HepG2 (cell line): ENCODE results near the gene ZMAT2. TPM values are rescaled to one million over a fixed set of nuclear protein-coding genes. Genes with fewer than 3 reads are reported as not detected.

ENCODE experiments used
- MATR3 ChIP-seq: sonication (generic); formaldehyde crosslinking; IDR thresholded peaks from 2 replicates; pipeline ENCODE4 v1.4.0; 2020; ENCODE audit warnings: missing genetic modification reagents
- SCMH1 ChIP-seq: sonication (generic); formaldehyde crosslinking; IDR thresholded peaks from 2 replicates; pipeline ENCODE4 v1.9.0; 2021; ENCODE audit warnings: missing genetic modification reagents, mild to moderate bottlenecking, borderline replicate concordance
- SNAPC5 ChIP-seq: sonication (generic); formaldehyde crosslinking; IDR thresholded peaks from 2 replicates; pipeline ENCODE4 v1.8.1; 2023; ENCODE audit warnings: mild to moderate bottlenecking, missing genetic modification reagents, borderline replicate concordance
- TMF1 ChIP-seq: sonication (generic); formaldehyde crosslinking; IDR thresholded peaks from 2 replicates; pipeline ENCODE4 v1.8.1; 2022; ENCODE audit warnings: low read depth, missing genetic modification reagents
- ZBTB43 ChIP-seq: sonication (generic); formaldehyde crosslinking; conservative IDR thresholded peaks from 2 replicates; pipeline ENCODE4 v1.4.0; 2020; ENCODE audit warnings: missing genetic modification reagents
- ZNF354B ChIP-seq: sonication (generic); formaldehyde crosslinking; IDR thresholded peaks from 2 replicates; pipeline ENCODE4 v1.8.0; 2022; ENCODE audit warnings: mild to moderate bottlenecking, missing genetic modification reagents
- ZNF709 ChIP-seq: sonication (generic); formaldehyde crosslinking; IDR thresholded peaks from 2 replicates; pipeline ENCODE4 v1.5.0; 2020; ENCODE audit warnings: mild to moderate bottlenecking, missing genetic modification reagents
- ZNF770 ChIP-seq: sonication (generic); formaldehyde crosslinking; IDR thresholded peaks from 2 replicates; pipeline ENCODE4 v1.5.0; 2020; ENCODE audit warnings: mild to moderate bottlenecking, missing genetic modification reagents
- polyA plus RNA-seq, 8 experiments: library from polyadenylated mRNA; depleted of rRNA in 3 of 8; stranded (reverse) in 7 of 8; unstranded in 1 of 8; fragments of >200 nt; fragmentation: Illumina TruSeq in 4 of 8; extraction: Trizol in 4 of 8; gene quantifications; 2 replicates each; pipeline versions ENCODE4 v1.2.1 to v1.2.3, GENCODE V29; 2011 to 2016; ENCODE audit warnings: low read depth in 4 of 8, missing spikeins in 1 of 8, mixed read lengths in 1 of 8; ENCODE audit not compliant: insufficient read depth in 1 of 8
- total RNA-seq, 5 experiments: library from RNA; depleted of rRNA; stranded (reverse); fragments of >200 nt; fragmentation: Illumina TruSeq; extraction: Trizol; gene quantifications; 2 replicates each; pipeline ENCODE4 v1.2.3, GENCODE V29; 2016; ENCODE audit warnings: low read depth in 1 of 5
- TF ChIP-seq, protein P1 (sequence below), 2 experiments: fragments of 450-650 bp in 1 of 2; sonication (generic) in 1 of 2; formaldehyde crosslinking in 1 of 2; IDR thresholded peaks; 2 replicates each; pipeline versions ENCODE4 v1.6.1 to v1.8.0; 2016 to 2022; ENCODE audit warnings: antibody characterized with exemption in 1 of 2, mild to moderate bottlenecking in 1 of 2, missing genetic modification reagents in 1 of 2
- TF ChIP-seq, protein P2 (sequence below): sonication (generic); formaldehyde crosslinking; IDR thresholded peaks from 2 replicates; pipeline ENCODE4 v1.5.0; 2020; ENCODE audit warnings: missing genetic modification reagents
- TF ChIP-seq, protein P3 (sequence below): sonication (generic); formaldehyde crosslinking; conservative IDR thresholded peaks from 2 replicates; pipeline ENCODE4 v1.5.0; 2020; ENCODE audit warnings: missing genetic modification reagents

ZMAT2 gene
- total and polyA plus RNA-seq, 2 of the 13 experiments (the other 11 are each of a cell fraction or from before 2014, with no cell fraction given): 35.4 to 92.8 TPM

DNA sequence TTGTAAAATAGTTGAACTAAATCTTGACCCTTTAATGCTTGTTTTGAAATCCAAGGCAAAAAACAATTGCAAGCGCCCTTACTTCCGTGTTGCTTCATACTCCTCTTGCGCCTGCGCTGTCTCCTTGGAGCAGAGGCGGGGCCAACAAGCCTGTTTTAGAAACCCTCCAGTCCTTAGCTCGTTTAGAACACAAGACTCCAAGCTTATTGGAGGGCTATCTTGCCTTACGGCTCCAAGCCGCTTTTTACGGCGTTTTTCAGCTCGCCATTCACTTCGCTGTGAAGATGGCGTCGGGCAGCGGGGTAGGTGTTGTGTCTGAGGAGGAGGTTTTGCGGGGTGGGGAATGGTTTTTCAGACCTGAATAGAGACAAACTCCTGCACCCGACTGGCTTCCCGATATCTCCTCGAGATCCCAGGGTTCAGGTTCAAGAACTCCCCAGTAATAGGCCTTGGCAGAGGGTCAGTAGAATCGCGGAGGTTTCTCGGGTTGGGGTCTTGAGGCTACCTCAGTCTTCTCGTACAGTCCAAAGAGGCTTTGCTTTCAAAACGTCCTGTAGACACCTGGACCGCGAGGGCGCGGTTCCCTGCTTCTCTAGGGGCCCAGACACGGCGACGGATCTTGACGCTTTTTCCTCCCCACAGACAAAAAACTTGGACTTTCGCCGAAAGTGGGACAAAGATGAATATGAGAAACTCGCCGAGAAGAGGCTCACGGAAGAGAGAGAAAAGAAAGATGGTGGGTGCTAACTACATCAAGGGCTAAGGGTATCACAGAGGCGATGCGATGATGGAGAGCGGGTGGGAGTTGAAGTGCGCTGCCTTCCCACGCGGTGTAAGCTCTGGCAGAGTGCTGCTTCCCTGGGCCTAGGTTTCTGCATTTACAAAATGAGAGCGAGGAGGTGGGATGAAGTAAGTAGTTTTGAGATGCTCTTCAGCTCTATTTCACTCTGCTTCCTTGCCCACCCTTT lies at the start of gene ZMAT2 (continued):
- TF ChIP-seq, protein P1, sequence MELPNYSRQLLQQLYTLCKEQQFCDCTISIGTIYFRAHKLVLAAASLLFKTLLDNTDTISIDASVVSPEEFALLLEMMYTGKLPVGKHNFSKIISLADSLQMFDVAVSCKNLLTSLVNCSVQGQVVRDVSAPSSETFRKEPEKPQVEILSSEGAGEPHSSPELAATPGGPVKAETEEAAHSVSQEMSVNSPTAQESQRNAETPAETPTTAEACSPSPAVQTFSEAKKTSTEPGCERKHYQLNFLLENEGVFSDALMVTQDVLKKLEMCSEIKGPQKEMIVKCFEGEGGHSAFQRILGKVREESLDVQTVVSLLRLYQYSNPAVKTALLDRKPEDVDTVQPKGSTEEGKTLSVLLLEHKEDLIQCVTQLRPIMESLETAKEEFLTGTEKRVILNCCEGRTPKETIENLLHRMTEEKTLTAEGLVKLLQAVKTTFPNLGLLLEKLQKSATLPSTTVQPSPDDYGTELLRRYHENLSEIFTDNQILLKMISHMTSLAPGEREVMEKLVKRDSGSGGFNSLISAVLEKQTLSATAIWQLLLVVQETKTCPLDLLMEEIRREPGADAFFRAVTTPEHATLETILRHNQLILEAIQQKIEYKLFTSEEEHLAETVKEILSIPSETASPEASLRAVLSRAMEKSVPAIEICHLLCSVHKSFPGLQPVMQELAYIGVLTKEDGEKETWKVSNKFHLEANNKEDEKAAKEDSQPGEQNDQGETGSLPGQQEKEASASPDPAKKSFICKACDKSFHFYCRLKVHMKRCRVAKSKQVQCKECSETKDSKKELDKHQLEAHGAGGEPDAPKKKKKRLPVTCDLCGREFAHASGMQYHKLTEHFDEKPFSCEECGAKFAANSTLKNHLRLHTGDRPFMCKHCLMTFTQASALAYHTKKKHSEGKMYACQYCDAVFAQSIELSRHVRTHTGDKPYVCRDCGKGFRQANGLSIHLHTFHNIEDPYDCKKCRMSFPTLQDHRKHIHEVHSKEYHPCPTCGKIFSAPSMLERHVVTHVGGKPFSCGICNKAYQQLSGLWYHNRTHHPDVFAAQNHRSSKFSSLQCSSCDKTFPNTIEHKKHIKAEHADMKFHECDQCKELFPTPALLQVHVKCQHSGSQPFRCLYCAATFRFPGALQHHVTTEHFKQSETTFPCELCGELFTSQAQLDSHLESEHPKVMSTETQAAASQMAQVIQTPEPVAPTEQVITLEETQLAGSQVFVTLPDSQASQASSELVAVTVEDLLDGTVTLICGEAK (IDR thresholded peaks at IDR 0.05): no peak
- TF ChIP-seq, protein P1 (CRISPR knock-in tag; IDR thresholded peaks at IDR 0.05): peak; percentile 45; the same call in 1 of the 2 replicates
- TF ChIP-seq TMF1 (CRISPR knock-in tag): 0 out of 2 replicates have a peak, but pooled peaks have one; percentile 32
- TF ChIP-seq, protein P2, sequence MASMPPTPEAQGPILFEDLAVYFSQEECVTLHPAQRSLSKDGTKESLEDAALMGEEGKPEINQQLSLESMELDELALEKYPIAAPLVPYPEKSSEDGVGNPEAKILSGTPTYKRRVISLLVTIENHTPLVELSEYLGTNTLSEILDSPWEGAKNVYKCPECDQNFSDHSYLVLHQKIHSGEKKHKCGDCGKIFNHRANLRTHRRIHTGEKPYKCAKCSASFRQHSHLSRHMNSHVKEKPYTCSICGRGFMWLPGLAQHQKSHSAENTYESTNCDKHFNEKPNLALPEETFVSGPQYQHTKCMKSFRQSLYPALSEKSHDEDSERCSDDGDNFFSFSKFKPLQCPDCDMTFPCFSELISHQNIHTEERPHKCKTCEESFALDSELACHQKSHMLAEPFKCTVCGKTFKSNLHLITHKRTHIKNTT: no peak
- no peak for TF ChIP-seq SCMH1
- TF ChIP-seq, protein P3, sequence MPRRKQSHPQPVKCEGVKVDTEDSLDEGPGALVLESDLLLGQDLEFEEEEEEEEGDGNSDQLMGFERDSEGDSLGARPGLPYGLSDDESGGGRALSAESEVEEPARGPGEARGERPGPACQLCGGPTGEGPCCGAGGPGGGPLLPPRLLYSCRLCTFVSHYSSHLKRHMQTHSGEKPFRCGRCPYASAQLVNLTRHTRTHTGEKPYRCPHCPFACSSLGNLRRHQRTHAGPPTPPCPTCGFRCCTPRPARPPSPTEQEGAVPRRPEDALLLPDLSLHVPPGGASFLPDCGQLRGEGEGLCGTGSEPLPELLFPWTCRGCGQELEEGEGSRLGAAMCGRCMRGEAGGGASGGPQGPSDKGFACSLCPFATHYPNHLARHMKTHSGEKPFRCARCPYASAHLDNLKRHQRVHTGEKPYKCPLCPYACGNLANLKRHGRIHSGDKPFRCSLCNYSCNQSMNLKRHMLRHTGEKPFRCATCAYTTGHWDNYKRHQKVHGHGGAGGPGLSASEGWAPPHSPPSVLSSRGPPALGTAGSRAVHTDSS (CRISPR knock-in tag): no peak
- no peak for TF ChIP-seq ZNF770
- TF ChIP-seq ZNF354B: no peak
- no peak for TF ChIP-seq MATR3 (CRISPR knock-in tag)
- 0 out of 2 replicates have a peak, but pooled peaks have one; percentile 54 for TF ChIP-seq SNAPC5 (CRISPR knock-in tag)
- TF ChIP-seq ZBTB43 (CRISPR knock-in tag): no peak
- TF ChIP-seq ZNF709 (CRISPR knock-in tag): peak; percentile 64; the same call in 1 of the 2 replicates
